Epithelial cell of prostate (primary cell): ENCODE data around the gene FXYD6.

Experiments
- DNase-seq: peaks from one replicate; pipeline ENCODE4 v3.0.0-alpha.2; 2011; ENCODE audit warnings: low read depth, low spot score
- H3K27ac ChIP-seq: fragments of 450-650 bp; 2 replicates; pipeline ENCODE4 v1.5.1; 2017; ENCODE audit warnings: mild to moderate bottlenecking

The FXYD6 gene

GRCh38 chr11:117834068-117834810 is 42.2 kb downstream of the FXYD6 start:
- no peak for DNase-seq
- H3K27ac ChIP-seq: no peak overlapping the region

- no peak overlapping the region for H3K27ac ChIP-seq
- DNase-seq: no peak
Measured at GRCh38 chr11:117833401-117833891, 43.0 kb downstream of the FXYD6 start.

GRCh38 chr11:117832511-117832910 is 43.9 kb downstream of the FXYD6 start:
- H3K27ac ChIP-seq: no peak overlapping the region
- DNase-seq: no peak

GRCh38 chr11:117831661-117832415 is 44.6 kb downstream of the FXYD6 start:
- DNase-seq: no peak

GRCh38 chr11:117830674-117831351 is 45.6 kb downstream of the FXYD6 start:
- DNase-seq: no peak
- H3K27ac ChIP-seq: no peak overlapping the region

More at GRCh38 chr11:117831661-117832415, 44.6 kb downstream of the FXYD6 start:
- no peak overlapping the region for H3K27ac ChIP-seq

GRCh38 chr11:117830072-117830471 is 46.4 kb downstream of the FXYD6 start:
- no peak overlapping the region for H3K27ac ChIP-seq
- no peak for DNase-seq

GRCh38 chr11:117829369-117829725 is 47.1 kb downstream of the FXYD6 start:
- no peak overlapping the region for H3K27ac ChIP-seq
- no peak for DNase-seq

- no peak overlapping the region for H3K27ac ChIP-seq
- no peak for DNase-seq
Measured at GRCh38 chr11:117828611-117829368, 47.7 kb downstream of the FXYD6 start.

- no peak overlapping the region for H3K27ac ChIP-seq
- no peak for DNase-seq
Measured at GRCh38 chr11:117827521-117828511, 48.6 kb downstream of the FXYD6 start.

GRCh38 chr11:117826832-117827231 is 49.6 kb downstream of the FXYD6 start:
- no peak overlapping the region for H3K27ac ChIP-seq
- DNase-seq: no peak

GRCh38 chr11:117826190-117826570 is 50.3 kb downstream of the FXYD6 start:
- DNase-seq: no peak
- no peak overlapping the region for H3K27ac ChIP-seq

- DNase-seq: no peak
- H3K27ac ChIP-seq: no peak overlapping the region
Measured at GRCh38 chr11:117825538-117826189, 50.8 kb downstream of the FXYD6 start.

GRCh38 chr11:117824571-117825537 is 51.6 kb downstream of the FXYD6 start, which contains the start of gene FXYD2:
Gene FXYD2 (minus strand): TSS chr11:117824744. CDS start chr11:117824678, 66 bp downstream.
- H3K27ac ChIP-seq: no peak within 1 kb of the TSS
- DNase-seq: no peak

- DNase-seq: no peak
- H3K27ac ChIP-seq: no peak overlapping the region
Measured at GRCh38 chr11:117823946-117824420, 52.5 kb downstream of the FXYD6 start.

- no peak for DNase-seq
- H3K27ac ChIP-seq: no peak overlapping the region
Measured at GRCh38 chr11:117823294-117823945, 53.0 kb downstream of the FXYD6 start.

- H3K27ac ChIP-seq: no peak overlapping the region
- no peak for DNase-seq
Measured at GRCh38 chr11:117822074-117823033, 54.1 kb downstream of the FXYD6 start.
